GM10266 (cell line): ENCODE data around the gene PRKCB.

Experiments used
- DNase-seq: peaks from one replicate; pipeline ENCODE4 v3.0.0; 2012; ENCODE audit errors: extremely low spot score
- TF ChIP-seq, protein P1 (sequence below): IDR thresholded peaks from 2 replicates; pipeline ENCODE4 v1.5.1; 2012; ENCODE audit warnings: mild to moderate bottlenecking, low read depth; ENCODE audit not compliant: control insufficient read depth, insufficient read depth; ENCODE audit errors: missing control alignments

The PRKCB gene

DNA sequence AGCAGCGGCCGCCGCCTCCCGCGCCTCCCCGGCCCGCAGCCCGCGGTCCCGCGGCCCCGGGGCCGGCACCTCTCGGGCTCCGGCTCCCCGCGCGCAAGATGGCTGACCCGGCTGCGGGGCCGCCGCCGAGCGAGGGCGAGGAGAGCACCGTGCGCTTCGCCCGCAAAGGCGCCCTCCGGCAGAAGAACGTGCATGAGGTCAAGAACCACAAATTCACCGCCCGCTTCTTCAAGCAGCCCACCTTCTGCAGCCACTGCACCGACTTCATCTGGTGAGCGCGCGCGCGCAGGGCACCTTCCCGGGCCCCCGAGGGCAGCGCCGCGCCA lies 258 bp downstream of the PRKCB start:
- DNase-seq, result no peak
- TF ChIP-seq, protein P1, sequence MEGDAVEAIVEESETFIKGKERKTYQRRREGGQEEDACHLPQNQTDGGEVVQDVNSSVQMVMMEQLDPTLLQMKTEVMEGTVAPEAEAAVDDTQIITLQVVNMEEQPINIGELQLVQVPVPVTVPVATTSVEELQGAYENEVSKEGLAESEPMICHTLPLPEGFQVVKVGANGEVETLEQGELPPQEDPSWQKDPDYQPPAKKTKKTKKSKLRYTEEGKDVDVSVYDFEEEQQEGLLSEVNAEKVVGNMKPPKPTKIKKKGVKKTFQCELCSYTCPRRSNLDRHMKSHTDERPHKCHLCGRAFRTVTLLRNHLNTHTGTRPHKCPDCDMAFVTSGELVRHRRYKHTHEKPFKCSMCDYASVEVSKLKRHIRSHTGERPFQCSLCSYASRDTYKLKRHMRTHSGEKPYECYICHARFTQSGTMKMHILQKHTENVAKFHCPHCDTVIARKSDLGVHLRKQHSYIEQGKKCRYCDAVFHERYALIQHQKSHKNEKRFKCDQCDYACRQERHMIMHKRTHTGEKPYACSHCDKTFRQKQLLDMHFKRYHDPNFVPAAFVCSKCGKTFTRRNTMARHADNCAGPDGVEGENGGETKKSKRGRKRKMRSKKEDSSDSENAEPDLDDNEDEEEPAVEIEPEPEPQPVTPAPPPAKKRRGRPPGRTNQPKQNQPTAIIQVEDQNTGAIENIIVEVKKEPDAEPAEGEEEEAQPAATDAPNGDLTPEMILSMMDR, result no peak

DNA sequence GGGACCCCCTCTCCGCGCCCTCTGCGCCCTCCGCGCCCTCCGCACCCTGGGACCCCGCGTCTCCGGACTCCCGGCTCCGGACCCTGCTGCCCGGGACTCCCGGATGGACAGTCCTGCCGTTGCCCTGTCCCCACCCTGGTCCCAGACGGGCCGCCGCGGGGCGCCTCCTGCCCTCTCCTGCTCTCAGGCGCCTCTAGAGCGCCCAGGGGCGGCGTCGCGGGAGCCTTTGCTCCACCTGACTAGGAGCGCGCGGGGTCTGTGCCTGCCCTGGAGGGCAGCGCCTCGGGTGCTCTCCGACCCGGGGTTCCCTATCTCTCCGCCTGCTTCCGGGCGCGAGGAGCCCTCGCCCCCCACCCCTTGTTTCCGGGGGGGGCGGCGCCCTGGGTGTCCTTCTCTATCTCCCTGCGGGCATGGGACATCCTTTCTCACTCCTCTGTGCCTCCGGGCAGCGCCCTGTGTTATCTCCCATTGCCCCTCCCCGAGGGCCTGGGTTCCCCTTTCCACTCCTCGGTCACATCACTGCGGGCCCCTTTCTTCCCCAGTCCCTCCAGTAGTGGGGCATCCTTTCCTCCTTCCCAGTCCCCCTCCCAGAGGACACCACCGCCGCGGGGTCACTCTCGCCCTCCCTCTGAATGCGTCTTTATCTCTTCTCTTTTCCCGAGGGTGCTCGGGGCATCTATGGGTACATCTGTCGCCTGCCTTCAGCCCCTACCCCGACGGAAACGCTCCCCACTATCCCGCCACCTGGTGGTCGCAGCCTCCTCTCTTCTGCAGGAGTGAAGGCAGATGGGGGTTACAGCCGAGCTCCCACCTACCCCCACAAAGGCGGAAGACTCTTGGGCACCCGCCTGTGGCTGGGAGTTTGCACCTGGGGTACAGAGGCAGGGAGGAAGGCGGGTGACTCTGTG lies 875 bp downstream of the PRKCB start:
- peak; percentile 70 for DNase-seq
- TF ChIP-seq, protein P1, result peak; percentile 62

DNA sequence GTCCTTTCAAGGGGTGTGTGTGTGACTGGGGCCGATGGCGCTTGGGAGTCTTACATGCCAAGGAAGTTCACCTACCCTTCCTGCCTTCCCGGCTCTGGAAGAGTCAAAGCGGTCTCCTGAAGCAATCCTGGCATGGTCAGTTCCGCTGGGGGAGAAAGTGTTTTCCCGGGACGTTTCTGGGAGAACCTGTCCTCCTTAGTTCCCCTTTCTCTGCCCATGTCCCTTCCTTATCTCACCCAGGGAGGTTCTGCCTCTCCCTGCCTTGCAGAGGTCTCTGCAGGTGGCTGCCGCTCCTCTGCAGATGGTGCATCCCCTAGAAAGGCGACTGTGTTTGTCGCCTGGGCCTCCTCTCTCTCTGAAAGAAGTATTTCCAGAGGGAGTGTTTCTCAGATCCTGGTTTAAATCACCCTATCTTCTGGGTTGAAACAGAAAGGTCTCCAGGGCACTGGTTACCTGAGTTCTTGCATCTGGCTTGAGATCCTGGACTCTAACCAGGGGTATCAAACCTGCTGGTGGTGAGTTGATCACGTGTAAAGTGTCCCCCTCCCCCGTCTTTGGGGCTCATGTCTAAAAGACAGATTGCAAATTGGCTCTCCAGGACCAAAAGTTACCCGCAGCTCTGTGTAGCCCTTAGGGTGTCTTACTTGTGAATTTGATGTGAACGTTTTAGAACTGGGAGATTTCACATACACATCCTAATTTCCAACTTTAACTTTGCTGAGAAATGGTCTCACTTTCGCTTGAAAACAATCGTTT lies 1.9 kb downstream of the PRKCB start:
- TF ChIP-seq, protein P1, result no peak
- DNase-seq, result peak; percentile 53

DNA sequence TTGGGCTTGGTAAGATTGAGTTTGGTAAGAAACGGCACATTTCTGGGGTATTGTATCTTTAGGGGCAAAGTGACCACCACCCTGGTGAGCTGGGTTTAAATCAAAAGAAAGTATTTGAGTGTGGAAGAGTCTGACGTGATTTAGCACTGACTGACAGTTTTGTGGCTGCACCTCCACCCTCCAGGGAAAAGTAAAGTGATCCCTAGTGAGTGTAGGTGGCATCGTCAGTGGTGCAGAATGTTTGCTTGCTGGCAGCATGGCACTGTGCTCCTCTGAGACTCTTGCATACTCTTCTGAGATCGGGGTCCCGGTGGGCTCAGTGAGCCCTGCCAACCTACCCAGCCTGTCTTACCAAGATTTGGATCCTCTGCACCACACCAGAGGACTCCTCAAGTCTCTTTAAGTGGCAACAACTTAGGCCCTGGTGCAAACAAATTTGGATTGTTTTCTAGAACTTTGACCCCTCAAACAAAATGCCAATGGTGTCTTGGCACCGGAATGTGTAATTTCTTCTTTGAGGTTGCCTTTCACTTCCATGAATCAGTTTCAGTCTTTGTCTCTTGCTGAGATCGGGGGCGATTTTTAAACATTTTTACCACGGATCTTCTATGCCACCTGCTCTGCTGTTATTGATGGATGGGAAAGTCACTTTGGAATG lies 2.8 kb downstream of the PRKCB start:
- TF ChIP-seq, protein P1, result no peak

DNA sequence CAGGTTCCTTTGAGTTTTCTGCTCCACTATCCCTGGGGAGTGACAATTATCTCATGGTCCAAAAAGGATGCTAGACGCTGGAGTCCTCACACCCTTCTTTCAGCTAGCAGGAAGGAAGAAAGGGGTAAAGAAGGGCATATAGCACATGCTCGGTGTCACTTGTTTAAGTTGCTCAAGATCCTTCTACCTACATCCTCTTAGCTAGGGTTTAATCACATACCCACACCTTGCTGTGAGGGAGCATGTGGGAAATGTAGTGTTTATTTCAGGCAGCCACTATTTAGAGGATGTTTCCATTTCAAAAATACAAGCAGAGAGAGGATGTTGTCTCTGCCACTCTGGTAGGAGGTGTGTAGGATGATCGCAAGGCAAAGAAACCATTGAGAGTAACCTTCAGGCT lies 4.5 kb downstream of the PRKCB start:
- DNase-seq, result no peak
- TF ChIP-seq, protein P1, result no peak

More for the DNA sequence above, 2.8 kb downstream of the PRKCB start:
- DNase-seq, result no peak

DNA sequence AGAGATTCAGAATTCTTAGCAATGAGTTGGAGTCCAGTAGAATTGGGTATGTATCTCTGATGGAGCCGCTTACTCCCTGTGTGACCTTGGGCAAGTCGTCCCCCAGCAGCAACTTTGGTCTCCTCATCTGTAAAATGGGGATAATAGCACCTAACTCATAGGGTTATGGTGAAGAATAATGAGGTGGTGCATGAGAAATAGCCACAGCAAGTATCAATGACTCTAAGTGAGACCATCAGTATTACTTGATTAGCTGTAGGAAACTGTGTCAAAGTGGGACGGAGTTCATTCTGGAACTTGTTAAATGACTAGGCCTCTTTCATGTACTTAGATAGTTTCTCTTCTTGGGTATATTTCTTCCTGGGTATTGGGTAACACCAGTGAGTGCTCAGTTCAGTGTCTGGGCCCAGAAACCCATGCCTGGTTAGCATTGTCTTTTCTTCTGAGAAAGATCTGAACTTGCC lies 6.4 kb downstream of the PRKCB start:
- TF ChIP-seq, protein P1, result no peak
- DNase-seq, result peak; percentile 72
